HL-60/S4 treated with phorbol 12-myristate 13-acetate at 8.2 ng/mL for 4 days and 3 days (cell line): ENCODE measurements around the gene ZFYVE21.
"Not testable (repeated sequence)": the region's sequence is repeated elsewhere in the genome, so short reads cannot be mapped to it uniquely, and the experiment has no call there.

Source experiments
- in situ Hi-C: fragments of 300-500 bp; cut with MboI; formaldehyde crosslinking; loops from 2 replicates; pipeline ENCODE4 v1.15.0; 2022; ENCODE audit warnings: low sequenced_read_pairs

ZFYVE21 gene

DNA sequence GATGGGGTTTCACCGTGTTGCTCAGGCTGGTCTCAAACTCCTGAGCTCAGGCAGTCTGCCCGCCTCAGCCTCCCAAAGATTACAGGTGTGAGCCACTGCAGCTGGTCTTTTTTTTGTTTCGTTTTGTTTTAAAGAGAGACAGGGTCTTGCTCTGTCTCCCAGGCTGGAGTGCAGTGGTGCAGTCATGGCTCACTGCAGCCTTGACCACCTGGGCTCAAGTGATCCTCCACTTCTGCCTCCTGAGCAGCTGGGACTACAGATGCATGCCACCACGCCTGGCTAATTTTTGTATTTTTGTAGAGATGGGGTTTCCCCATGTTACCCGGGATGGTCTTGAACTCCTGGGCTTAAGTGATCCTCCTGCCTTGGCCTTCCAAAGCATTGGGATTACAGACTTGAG is 24.0 kb upstream of the ZFYVE21 start:
- in situ Hi-C loops: not testable (repeated sequence)

DNA sequence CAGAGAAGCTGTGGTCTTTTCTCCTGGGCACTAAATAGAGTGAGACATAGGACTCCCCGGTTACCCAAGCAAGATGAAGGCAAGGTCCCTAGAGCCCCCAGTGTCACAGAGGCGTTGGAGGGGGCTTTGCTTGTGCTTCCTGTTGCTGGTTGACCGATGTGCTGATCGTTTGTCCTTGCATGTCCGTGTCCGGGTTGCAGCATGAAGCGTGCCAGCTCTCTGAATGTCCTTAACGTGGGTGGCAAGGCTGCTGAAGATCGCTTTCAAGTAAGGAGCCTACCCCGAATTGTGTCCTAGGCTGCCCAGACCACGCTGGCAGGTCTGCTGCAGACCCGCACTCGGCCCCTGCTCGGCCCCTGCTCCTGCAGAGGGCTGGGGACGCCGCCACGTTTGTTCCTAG is 23.5 kb upstream of the ZFYVE21 start:
- in situ Hi-C loops: no loop called here

DNA sequence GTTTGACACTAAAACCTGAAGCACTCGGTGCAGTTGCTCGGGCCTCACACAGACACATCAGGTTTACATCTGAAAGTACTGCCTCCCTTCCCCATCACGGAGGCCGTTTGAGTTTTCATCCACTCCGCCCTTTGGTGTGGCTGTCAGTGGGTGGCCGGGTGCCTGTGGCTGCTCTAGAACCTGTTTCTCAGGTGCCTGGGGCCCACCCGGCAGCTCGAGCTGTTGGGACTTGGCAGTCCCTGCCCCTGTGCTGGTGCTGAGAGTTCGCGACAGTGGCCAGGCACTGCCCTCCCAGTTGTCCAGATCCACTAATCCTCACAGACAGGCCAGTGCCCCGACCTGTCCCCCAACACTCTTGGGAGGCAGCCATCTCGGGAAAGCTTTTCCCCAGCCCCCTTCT is 22.7 kb upstream of the ZFYVE21 start:
- in situ Hi-C loops: no loop called here

DNA sequence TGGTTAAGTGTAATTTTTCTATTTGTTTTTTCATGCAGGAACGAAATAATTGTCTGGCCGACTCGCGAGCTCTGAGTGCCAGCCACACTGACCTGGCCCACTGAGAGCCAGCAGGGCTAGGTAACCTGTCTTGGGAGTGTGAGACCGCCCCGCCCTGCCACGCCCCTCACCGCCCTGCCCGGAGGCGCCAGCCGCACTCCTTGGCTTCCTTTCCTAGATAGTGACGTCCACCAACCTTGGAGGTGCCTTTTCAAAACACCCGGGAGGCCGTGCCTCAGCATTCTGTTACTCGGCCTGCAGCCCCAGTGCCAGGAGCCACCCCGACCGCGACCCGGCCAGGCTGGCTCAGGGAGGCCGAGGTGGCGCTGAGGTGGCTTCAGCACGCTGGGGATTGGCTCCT is 22.1 kb upstream of the ZFYVE21 start:
- in situ Hi-C loops: no loop called here

DNA sequence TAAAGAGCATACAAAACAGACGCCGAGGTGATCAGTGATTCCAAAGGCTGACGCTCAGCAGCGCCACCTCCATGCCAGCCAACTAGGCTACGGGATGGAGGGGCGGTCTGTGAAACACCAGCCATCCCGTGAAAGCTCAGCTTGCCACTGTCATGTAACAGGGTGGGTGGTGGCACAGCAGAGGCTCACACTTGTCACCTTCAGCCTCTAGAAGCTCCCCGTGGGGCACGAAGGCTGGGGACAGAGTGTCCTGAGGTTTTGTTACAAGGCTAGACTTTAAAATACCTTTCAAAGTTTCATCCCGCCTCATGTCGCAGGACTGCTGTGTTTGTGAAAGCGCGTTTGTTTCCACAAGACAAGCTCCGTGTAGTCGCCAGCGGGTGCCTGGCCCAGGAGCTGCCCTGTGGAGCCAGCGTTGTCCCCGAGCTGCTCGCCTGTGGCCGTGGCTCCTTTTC is 21.0 kb upstream of the ZFYVE21 start:
- in situ Hi-C loops: no loop called here

DNA sequence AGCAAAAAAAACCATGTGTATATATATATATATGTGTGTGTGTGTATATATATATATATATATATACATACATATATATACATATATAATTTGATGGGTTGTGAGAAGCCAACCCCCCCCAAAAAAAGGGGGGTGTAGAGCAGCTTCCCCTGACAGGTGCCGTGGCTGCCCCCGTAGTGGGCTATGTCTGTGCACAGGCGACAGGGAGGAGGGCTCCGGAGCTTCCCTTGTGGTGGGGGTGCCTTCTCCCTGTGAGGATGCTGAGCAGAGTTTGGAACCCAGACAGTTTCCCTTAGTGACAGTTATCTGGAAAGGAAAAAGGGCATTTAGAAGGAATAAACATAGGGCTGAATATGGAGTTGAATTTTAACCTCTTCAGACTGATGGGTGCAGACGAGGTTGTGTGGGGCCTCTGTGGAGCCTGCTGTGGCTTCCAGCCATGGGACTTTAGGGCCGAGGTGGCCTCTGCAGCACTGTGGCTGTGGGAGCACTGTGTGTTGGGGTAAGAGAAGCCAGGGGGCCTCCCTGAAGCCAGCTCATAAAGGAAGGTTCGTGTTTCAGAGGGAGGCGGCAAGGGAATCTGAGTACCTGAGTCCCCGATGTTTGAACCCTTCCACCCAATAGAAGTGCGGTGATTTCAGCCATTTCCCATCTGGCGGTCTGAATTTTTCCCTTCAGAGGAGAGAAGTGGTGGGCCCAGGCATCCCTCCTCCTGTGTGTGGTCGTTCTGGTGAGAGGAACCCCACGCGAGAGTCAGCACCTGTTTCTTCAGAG is 20.1 kb upstream of the ZFYVE21 start:
- in situ Hi-C loops: no loop called here

DNA sequence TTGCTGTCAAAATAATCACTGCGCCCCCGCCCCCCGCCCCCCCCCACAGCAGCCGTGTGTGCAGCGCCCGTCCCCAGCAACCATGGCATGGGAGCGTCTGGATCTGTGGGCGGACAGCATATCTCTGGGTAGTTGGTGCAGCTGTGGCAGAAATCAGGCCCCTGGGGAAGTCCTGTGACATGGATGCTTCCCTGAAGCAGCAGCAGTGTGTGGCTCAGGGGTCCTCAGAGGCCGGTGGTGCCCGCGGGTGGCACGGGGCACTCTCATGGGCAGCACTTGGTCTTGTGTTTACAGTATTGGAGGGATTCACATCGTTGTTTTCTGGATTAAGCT is 19.6 kb upstream of the ZFYVE21 start:
- in situ Hi-C loops: no loop called here

DNA sequence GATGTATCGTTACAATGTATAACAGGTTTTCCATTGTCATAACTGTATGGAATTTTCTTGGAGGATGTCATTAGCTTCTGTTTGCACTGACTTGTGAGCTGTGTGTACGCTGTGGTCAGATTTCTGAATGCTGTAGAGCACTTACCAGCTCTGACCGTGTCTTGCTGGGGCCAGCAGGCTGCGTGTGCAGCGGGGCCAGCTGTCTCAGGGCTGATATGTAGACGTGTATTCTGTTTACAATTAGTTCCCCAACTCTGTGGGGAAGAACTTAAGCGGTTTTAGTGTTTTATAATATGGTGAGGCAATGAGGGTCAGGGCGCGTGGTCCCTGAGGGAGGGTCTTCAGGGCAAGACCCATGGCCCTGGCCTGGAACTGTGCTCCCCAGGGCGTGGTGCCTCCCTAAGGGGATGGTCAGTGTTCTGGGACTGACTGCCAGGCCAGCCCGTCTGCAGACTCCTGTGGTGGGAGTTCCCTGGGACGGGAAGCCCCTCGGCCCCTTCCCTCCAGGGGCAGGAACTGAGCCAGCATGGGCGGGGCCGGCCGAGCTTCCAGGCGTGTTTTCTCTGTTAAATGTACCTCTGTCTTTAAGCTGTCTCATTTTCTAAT is 19.0 kb upstream of the ZFYVE21 start:
- in situ Hi-C loops: no loop called here

DNA sequence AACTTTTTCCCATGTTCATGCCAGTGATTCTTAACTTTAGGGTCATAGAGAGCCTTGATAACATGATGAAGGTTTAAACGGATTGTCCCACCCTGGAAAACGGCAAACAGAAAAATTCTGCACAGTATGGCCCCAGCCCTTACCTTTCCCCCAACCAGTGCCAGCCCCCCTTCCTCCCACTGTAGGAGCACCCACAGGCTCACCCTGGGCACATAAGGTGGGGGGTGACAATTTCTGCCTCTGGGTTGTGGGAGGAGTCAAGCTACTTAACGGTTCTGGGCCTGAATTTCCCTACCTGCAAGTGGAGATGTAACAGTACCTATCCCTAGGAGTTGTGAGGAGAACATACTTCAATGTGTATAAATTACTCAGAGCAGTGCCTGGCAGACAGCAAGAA is 18.4 kb upstream of the ZFYVE21 start:
- in situ Hi-C loops: no loop called here

DNA sequence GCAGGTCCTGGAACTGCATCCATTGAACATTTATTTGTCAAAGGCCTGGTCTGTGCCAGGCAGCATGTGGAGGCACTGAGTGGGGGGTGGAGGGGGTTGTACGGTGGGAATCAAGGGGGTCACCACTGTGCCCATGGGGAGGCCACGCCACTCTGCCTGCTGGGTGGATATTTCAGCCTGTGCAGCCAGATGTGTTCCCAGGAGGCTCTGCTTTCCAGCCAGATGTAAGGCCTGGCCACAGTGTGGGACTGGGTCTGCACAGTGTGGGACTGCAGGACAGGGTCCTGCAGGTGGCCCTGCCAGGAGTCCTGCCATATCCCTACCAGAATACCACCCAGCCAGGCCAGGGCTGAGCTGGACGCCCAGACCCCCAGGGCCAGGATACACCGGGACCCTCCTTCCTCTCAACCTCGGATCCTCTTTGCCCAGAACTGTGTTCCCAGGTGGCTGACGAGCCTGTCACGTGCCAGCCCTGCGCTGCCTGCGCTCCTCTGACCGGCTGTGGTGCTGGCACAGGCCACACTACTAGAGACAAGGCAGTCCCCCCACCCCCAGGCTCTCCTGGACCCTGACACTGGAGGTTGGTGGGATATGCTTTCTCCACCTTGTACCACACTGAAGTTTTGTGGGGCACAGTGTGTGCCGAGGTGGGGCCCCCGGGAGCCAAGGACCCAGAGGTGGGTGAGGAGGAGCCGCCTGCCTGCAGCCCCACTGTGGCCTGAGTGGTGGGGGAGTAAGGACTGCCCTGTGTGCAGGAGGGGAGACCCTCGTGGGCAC is 17.8 kb upstream of the ZFYVE21 start:
- in situ Hi-C loops: no loop called here

DNA sequence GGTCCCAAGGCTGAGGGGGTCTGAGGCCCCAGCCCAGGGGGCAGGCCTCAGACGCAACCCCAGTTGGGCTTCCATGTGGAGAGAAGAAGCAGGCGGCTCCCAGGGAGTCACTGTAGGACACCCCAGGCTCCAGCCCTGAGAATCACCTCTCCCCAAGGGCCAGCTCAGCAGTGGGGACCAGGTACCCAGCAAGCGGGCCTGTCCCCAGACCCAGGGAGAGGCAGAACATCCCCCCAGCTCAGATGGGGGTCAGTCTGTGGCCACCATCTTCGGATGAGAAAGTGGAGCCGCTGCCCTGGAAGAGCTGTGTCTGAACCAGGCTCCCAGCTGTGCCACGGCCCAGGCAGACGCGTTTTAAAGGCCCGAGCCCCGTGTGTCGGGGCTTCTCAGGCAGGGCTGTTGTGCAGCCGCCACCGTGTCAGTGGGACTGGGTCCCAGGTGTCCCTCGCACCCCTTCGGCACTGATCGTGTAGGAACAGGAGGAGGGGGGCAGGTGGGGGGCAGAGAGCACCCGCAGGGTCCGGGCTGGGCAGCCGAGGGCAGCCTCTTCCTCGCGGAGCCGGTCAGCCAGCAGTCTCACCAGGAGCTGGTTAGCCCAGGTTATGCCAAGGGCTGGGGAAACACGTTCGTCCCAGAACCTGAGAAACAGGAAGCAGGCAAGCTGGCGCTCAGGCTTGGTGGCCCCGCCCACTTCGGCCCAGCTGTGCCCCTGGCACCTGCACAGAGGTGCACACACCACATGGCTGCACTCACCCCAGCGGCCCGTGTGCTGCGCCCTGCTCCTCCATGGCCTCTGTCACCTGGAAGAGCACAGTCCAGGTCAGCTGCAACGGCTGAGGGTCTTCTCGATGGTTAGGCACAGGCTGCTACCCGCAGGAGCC is 17.0 kb upstream of the ZFYVE21 start:
- in situ Hi-C loops: no loop called here

DNA sequence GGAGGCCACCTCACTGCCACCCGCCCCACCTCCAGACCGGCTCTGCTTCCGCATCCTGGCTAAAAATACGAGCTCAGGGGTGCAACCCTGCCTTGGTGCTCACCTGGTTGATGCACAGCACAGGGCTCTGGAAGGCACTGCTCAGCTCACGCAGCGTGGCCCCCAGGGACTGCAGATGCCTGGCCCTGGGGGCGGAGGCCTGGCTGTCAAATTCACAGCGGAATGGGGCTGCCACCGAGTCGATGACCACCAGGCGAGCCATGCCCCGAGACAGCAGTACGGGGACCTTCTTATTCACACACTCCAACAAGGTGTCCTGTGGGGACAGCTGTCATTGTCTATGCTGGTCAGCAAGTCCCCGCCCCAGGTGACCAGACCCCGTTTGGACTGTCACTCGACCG is 16.3 kb upstream of the ZFYVE21 start:
- in situ Hi-C loops: no loop called here

DNA sequence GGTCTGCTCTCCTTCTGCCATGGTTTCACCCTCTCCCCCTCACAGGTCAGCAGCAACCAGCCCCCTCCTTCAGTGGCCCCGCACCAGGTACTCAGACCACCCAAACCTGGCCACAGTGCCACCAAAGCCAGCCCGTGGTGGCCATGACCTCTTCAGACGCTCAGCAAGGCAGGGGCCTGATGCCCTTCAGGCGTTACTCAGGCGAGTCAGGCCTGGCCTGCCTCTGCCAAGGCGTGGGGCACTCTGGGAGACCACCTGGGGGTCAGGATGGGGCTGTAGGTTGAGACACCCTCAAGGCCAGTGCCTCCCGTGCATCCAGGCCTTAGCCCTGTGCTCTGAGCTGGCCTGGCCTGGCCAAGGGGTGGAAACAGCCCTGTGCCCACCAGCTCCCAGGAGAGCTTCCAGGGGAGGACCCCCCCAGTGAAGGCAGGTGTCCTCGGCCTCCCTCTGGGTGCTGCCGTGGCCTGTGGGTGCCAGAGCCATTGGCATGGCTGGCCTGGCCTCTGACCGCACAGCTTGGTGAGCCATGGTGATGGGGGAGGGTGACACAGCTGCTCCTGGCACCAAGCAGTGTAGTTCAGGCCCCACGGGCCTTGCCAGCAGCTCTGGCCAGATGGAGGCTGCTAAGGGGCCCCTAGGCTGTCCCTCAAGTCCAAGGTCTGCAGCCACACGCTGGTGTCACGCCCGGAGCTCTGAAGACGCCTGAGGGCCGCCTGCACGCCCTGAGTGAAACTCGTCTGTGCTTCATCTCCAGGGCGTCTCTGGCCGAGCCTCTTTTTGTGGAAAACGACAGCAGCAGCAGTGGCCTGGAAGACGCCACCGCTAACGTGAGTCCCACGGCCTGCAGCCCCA is 15.5 kb upstream of the ZFYVE21 start:
- in situ Hi-C loops: no loop called here

DNA sequence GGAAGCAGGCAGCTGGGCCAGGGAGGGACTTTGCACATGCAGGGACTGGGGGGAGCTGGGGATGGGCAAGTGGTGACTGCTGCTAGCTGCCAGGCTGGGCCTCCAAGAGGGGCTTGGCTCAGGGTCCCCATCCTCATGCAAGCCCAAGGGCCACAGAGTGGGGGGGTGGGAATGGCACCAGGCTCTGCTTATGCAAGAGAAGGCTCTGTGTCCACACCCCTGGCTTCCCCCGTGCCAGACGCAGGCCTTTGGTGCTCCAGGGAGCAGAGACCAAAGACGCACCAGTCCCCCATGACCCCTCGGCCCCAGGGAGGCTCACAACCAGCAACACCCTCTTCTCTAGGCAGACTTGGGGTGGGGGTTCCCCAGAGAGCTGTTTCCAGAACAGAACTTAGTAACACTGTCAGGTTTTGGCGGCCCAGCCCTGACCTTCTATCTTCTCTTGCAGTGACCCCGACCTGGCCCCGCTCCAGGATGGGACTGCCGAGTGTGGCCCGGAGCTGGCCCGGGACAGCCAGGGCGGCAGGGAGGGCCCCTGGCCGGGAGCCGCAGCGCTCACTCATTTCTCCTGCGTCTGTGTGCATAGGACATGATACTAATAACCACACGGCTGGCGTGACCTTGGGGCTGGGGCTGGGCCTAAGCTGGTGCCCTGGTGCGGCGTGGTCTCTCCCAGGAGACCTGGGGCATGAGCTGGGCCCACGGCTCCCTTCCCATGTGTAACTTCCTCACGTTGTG is 14.7 kb upstream of the ZFYVE21 start:
- in situ Hi-C loops: no loop called here

DNA sequence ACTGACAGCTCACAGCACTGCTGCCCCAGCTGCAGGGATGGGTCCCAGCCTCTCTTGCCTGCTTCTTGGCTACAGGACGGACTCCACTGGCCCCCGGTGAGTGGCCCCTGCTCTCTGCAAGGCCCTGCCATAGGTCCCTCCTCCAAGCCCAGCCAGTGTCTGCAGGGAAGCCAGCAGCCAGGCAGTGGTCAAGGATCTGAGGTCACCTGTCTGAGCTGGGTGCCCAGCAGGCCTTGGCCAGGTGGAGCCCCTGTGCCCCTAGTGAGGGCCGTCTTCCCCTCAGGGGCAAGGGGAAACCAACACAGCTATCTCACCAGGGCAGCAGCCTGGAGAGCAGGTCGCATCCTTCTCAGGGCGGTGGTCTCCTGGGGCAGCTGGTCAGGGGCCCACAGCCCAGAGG is 13.5 kb upstream of the ZFYVE21 start:
- in situ Hi-C loops: no loop called here

DNA sequence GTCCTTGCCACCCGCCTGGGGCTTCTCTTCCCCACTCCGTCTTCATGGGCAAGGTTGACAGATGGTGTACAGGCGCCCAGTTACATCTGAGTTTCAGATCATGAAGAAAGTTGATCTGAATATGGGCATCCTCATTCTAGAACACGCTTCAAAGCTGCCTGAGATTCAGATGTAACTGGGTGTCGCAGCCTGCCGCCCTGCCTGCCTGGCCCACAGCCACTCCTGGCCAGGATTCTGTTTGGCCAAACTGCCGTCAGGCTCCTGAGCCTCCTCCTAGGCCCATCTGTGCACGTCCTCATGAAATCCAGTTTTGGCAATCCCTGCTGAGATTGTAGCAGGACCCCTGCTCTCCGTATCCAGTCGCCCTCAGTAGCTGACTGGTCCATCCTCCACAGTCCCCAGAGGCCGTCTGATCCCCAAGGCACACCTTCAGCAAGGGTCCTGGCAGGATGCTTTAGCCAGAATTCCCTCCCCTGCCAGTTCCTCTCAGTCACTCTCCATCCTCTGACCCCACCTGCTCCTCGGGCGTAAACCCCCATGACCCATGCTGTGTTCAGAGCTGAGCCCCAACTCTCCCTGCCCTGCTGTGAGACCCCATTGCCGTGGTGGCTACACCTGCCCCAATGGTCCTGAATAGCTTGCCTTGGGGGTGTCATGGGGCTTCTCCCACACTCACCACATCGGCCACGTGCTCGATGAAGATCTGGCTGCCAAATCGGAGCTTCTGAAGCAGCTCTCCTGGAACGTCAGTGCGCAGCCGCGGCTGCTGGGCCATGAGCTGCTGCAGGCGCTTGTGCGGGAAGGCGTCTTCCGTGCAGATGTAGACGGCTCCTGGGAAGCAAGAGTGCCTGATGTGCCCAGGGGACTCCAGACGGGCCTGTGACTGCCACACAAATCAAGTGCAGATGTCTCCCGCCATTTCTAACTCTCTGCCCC is 12.8 kb upstream of the ZFYVE21 start:
- in situ Hi-C loops: no loop called here

DNA sequence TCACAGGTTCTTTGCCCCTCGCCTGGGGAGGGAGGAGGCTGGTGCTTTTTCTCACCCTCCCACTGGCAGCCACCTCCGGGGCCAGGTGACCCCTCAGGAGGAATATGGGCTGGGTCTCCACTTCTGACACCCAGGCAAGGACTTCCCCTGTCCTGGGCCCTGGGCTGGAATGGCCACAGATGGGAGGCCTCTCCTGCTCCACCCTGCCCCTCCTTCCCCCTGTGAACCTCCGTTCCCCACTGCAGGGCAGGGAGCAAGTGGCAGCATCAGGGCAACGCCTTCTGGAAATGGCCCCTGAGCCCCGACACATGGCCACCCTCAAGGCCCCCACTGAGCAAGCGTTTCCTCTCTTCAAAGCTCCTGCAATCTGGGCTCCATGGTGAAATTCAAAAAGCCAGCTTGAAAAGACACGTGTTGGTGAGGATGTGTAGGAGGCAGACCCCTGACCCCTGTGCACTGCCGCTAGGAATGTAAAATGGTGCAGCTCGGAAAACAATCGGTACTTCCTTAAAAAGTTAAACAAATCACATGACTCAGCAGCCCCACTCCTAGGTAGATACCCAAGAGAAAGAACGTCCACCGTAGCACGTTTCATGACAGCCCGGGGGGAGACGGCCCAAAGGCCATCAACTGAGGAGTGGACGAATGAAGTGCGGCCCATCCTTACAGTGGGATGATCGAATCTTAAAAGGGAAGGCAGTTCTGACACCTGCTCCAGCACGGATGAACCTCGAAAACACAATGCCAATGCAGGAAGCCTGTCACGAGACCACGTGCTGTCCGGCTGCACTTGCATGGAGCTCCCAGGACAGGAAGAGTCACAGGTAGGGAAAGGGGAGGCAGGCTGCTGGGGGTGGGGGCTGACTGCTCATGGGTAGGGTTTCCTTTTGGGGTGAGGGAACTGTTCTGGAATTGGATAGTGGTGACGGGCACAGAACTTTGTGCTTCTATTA is 11.9 kb upstream of the ZFYVE21 start:
- in situ Hi-C loops: no loop called here
